Lower leg skin (tissue), 3 donors: ENCODE measurements around the gene ZCCHC17.

ENCODE experiments used
- POLR2A ChIP-seq, 2 donors: fragments of 450-650 bp; IDR thresholded peaks; one replicate each; pipeline ENCODE4 v1.6.1; 2016 to 2017; ENCODE audit warnings: antibody characterized with exemption in 2 of 2, mild to moderate bottlenecking in 1 of 2, moderate library complexity in 1 of 2
- TF ChIP-seq, protein P1 (sequence below), 3 donors: fragments of 450-650 bp; IDR thresholded peaks; one replicate each; pipeline ENCODE4 v1.5.1; 2016; ENCODE audit warnings: antibody characterized with exemption in 3 of 3, mild to moderate bottlenecking in 3 of 3, moderate library complexity in 2 of 3

DNA sequence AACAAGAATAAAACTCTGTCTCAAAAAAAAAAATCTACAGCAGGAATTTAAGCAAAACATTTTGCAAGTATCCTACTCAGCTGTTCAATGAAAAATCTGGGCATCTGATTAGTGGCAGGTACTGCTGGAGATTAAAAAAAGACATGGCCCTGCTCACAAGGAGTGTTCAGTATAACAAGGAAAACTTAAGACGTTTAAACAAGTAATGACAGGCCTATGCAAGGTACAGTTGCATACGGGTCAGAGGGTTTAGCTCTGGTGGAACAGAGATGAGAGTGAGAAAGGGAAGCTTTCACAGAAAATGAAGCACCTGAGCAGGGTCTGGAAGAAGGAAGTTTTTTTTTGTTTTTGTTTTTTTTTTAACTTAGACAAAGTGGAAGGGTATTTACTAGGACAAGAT lies 23.2 kb upstream of the ZCCHC17 start:
- TF ChIP-seq, protein P1, sequence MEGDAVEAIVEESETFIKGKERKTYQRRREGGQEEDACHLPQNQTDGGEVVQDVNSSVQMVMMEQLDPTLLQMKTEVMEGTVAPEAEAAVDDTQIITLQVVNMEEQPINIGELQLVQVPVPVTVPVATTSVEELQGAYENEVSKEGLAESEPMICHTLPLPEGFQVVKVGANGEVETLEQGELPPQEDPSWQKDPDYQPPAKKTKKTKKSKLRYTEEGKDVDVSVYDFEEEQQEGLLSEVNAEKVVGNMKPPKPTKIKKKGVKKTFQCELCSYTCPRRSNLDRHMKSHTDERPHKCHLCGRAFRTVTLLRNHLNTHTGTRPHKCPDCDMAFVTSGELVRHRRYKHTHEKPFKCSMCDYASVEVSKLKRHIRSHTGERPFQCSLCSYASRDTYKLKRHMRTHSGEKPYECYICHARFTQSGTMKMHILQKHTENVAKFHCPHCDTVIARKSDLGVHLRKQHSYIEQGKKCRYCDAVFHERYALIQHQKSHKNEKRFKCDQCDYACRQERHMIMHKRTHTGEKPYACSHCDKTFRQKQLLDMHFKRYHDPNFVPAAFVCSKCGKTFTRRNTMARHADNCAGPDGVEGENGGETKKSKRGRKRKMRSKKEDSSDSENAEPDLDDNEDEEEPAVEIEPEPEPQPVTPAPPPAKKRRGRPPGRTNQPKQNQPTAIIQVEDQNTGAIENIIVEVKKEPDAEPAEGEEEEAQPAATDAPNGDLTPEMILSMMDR (IDR thresholded peaks at IDR 0.05) = no peak
- no peak for TF ChIP-seq POLR2A (IDR thresholded peaks at IDR 0.05)
